ENCODE measurements around the gene GARRE1. TPM values are rescaled to one million over a fixed set of nuclear protein-coding genes. Genes with fewer than 3 reads are reported as not detected.
"Not testable (repeated sequence)": the region's sequence is repeated elsewhere in the genome, so short reads cannot be mapped to it uniquely, and the experiment has no call there.

GARRE1 gene, protein sequence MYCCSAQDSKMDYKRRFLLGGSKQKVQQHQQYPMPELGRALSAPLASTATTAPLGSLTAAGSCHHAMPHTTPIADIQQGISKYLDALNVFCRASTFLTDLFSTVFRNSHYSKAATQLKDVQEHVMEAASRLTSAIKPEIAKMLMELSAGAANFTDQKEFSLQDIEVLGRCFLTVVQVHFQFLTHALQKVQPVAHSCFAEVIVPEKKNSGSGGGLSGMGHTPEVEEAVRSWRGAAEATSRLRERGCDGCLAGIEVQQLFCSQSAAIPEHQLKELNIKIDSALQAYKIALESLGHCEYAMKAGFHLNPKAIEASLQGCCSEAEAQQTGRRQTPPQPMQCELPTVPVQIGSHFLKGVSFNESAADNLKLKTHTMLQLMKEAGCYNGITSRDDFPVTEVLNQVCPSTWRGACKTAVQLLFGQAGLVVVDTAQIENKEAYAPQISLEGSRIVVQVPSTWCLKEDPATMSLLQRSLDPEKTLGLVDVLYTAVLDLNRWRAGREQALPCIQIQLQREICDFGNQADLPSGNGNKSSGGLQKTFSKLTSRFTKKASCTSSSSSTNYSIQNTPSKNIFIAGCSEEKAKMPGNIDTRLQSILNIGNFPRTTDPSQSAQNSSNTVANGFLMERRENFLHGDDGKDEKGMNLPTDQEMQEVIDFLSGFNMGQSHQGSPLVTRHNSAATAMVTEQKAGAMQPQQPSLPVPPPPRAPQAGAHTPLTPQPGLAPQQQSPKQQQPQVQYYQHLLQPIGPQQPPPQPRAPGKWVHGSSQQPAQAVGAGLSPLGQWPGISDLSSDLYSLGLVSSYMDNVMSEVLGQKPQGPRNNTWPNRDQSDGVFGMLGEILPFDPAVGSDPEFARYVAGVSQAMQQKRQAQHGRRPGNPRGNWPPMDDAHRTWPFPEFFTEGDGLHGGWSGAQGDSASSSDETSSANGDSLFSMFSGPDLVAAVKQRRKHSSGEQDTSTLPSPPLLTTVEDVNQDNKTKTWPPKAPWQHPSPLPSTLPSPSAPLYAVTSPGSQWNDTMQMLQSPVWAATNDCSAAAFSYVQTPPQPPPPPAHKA (N-terminal part only)
- total RNA-seq (10 to 100 TPM; 11.7 to 57.2 (median 38.0) TPM), polyA plus RNA-seq (1 to 10 TPM; 5.3 to 9.0 TPM), total RNA-seq (162 reads per million, percentile 91 among the genes with 10 or more reads in this experiment)

DNA sequence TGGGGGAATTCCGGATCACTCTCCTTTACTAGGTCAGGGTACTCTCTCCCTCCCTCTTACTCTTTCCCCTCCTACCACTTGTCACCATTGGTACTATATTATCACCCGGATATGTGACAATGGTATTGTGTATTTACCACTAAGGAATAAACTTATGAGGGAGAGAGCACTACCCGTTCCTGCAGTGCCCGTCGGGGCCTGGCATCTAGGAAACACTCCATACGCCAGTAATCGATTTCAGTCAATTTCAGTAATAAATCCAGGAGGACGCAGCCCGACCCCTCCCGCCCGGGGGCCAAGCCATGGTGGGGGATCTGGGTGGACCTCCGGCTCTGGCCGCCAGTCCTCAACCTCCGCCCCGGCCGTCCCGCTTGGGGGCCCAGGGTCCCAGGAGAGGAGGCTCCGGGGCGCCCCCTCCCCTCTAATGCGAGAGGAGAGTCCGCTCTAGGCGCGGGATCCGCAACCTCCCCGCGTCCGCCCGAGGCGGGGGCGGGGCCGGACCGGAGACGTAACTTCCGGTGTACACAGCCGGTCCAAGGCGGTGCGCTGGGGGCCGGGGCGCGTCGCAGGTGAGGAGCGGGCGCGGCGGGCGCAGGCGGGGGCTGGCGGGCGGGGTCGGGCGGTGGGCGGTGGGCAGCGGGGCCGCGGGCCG lies at the start of gene GARRE1:
Gene GARRE1 (plus strand): TSS at position 509 of the 652 bp plus-strand sequence. CDS start 45,920 bp downstream, outside the sequence.
- CTCF ChIA-PET = no interaction called here
- Histone ChIP-seq H3K9me3 (ENCODE audit: control insufficient read depth in 2 of 3, low read length in 3 of 3) (no peaks in the 10 kb centered on the region), H3K27ac (ENCODE audit: low read depth, low read length) (peak within 1 kb of the TSS; percentile 97), H3K4me1 (ENCODE audit: control insufficient read depth in 2 of 2, insufficient read depth in 2 of 2, low read length in 2 of 2) (peaks cover 6 to 27% of the 10 kb centered on the region in 2 donors), H3K36me3 (ENCODE audit: control insufficient read depth in 2 of 3, insufficient read depth in 3 of 3, low read length in 3 of 3) (peaks cover 0 to 3% (median 0%) of the 10 kb centered on the region in 3 experiments), H3K27me3 (ENCODE audit: control insufficient read depth in 2 of 2, insufficient read depth in 2 of 2, low read length in 2 of 2) (no peaks in the 10 kb centered on the region), H3K4me3 (ENCODE audit: low read length) (peak within 1 kb of the TSS; percentile 72)
- intact Hi-C loops (cut with micrococcal nuclease) = loop anchor here (1.0 to 5.0 kb wide), 5 partner anchors 16 to 82 kb away; partner anchors contain the start of gene LSM14A (in 1 of the 2)
- peaks cover 0 to 4% (median 2%) of the 10 kb centered on the region in 5 donors for H3K36me3 Mint-ChIP-seq
- peak within 1 kb of the TSS; percentile 88 to 100 (median 96) for H3K4me3 Mint-ChIP-seq
- peak within 1 kb of the TSS; percentile 94 to 100 (median 97) for H3K27ac Mint-ChIP-seq
- peaks cover 12 to 50% (median 38%) of the 10 kb centered on the region in 7 donors for H3K4me1 Mint-ChIP-seq
- no peaks in the 10 kb centered on the region for H3K27me3 Mint-ChIP-seq
- ATAC-seq (peak; percentile 97), DNase-seq (peak; percentile 75 to 88 (median 86))
- POLR2A ChIA-PET = interaction anchor here (0.6 to 1.6 kb wide), 4 partner anchors 16 to 84 kb away, joined by 3 to 6 read pairs (median 4); partner anchors contain the start of gene LSM14A
- H3K9me3 Mint-ChIP-seq = peaks cover 0 to 4% (median 0%) of the 10 kb centered on the region in 11 donors

DNA sequence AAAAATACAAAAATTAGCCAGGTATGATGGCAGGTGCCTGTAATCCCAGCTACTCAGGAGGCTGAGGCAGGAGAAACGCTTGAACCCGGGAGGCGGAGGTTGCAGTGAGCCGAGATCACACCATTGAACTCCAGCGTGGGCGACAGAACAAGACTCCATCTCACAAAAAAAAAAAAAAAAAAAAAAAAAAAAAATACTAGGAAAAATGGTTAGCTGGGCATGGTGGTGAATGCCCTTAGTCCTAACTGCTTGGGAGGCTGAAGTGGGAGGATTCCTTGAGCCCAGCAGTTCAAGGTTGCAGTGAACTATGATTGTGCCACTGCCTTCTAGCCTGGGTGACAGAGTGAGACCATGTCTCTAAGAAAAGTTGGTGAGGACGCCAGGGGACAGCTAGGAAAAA lies 49.0 kb upstream of the GARRE1 start:
- peak overlapping the region in 1 of 10 donors; percentile 27 for H3K4me3 Mint-ChIP-seq
- H3K36me3 ChIP-seq (ENCODE audit: control insufficient read depth in 2 of 3, insufficient read depth in 3 of 3, low read length in 3 of 3) = peaks cover 0 to 35% (median 5%) of the 10 kb centered on the region in 3 experiments
- intact Hi-C loops (cut with micrococcal nuclease); H3K27me3 ChIP-seq (ENCODE audit: control insufficient read depth in 2 of 2, insufficient read depth in 2 of 2, low read length in 2 of 2); H3K9me3 ChIP-seq (ENCODE audit: control insufficient read depth in 2 of 3, low read length in 3 of 3); CTCF ChIA-PET; H3K27ac ChIP-seq (ENCODE audit: low read depth, low read length); H3K9me3 Mint-ChIP-seq; H3K4me1 ChIP-seq (ENCODE audit: control insufficient read depth in 2 of 2, insufficient read depth in 2 of 2, low read length in 2 of 2); ATAC-seq; POLR2A ChIA-PET; DNase-seq; H3K4me3 ChIP-seq (ENCODE audit: low read length); H3K27me3 Mint-ChIP-seq: not testable (repeated sequence)
- peaks cover 4 to 30% (median 13%) of the 10 kb centered on the region in 5 donors for H3K36me3 Mint-ChIP-seq
- H3K4me1 Mint-ChIP-seq = peaks cover 0 to 35% (median 19%) of the 10 kb centered on the region in 7 donors
- H3K27ac Mint-ChIP-seq = peak overlapping the region in 4 of 9 donors; percentile 4 to 67 (median 60)

DNA sequence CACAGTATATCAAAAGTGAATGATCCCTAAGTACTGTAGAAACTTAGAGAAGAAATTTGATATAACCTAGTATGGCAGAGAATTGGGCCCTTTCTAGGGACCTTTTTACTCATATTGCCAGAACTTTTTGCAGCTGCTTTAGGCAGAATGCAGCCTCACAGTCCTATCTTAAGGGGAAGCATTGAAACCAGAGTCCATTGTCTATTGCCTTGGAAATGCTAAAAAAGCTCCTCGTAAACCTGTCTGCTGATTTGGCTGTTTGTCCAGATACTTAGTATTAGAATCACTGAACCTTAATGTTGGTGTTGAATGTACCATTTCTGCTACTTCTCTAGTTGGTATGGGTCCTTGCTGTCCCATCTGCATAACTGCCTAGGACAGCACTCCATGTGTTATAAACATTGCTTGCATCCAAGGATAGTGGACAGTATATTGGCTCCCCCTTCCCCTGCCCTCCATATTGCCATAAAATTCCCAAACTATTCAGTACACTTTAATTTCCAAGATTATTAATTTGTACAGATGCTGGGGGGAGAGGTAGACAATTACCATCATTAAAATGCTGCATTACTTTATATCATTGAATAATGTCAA lies 46.0 kb upstream of the GARRE1 start:
- Mint-ChIP-seq H3K27ac (peak overlapping the region in 7 of 9 donors; percentile 27 to 71 (median 51)), H3K36me3 (peaks cover 4 to 24% (median 10%) of the 10 kb centered on the region in 5 donors), H3K4me1 (peaks cover 0 to 39% (median 23%) of the 10 kb centered on the region in 7 donors), H3K4me3 (no peak overlapping the region), H3K9me3 (no peaks in the 10 kb centered on the region), H3K27me3 (no peaks in the 10 kb centered on the region)
- no peak for ATAC-seq
- Histone ChIP-seq H3K36me3 (ENCODE audit: control insufficient read depth in 2 of 3, insufficient read depth in 3 of 3, low read length in 3 of 3) (peaks cover 0 to 34% (median 5%) of the 10 kb centered on the region in 3 experiments), H3K27me3 (ENCODE audit: control insufficient read depth in 2 of 2, insufficient read depth in 2 of 2, low read length in 2 of 2) (no peaks in the 10 kb centered on the region), H3K4me3 (ENCODE audit: low read length) (no peak overlapping the region), H3K9me3 (ENCODE audit: control insufficient read depth in 2 of 3, low read length in 3 of 3) (no peaks in the 10 kb centered on the region), H3K27ac (ENCODE audit: low read depth, low read length) (no peak overlapping the region), H3K4me1 (ENCODE audit: control insufficient read depth in 2 of 2, insufficient read depth in 2 of 2, low read length in 2 of 2) (no peaks in the 10 kb centered on the region)
- no peak for DNase-seq
- intact Hi-C loops (cut with micrococcal nuclease) = no loop called here
- POLR2A ChIA-PET = interaction anchor here (1.5 kb wide), 1 partner anchor 9 kb away, joined by 4 read pairs; no protein-coding TSS in a partner anchor
- CTCF ChIA-PET = no interaction called here

- H3K36me3 ChIP-seq (ENCODE audit: control insufficient read depth in 2 of 3, insufficient read depth in 3 of 3, low read length in 3 of 3) = peaks cover 0 to 38% (median 5%) of the 10 kb centered on the region in 3 experiments
- no peak for ATAC-seq
These were observed 44.6 kb upstream of the GARRE1 start for GRCh38 chr19:34209726-34210125.

DNA sequence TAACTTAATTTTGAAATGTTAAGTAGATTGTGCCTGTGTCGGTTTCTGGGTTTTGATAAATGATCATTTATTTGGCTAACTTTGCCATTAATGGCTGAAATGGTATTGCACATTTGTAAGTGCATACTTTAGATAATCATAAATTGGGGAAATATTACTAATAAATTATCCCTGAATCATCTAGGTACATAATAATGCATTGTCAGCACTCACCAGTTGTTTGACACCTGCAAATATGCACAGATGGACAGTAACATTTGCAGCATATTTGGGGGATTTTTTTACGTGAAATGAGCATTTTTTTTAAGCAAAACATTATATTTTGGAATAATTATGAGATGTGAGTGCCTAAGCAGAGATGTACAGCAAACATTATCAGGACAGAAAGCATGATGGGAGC lies 41.1 kb upstream of the GARRE1 start:
- no peak for ATAC-seq
- no peak overlapping the region for H3K27ac Mint-ChIP-seq
- intact Hi-C loops (cut with micrococcal nuclease) = no loop called here
- Histone ChIP-seq H3K36me3 (ENCODE audit: control insufficient read depth in 2 of 3, insufficient read depth in 3 of 3, low read length in 3 of 3) (peaks cover 0 to 27% (median 5%) of the 10 kb centered on the region in 3 experiments), H3K9me3 (ENCODE audit: control insufficient read depth in 2 of 3, low read length in 3 of 3) (no peaks in the 10 kb centered on the region), H3K4me3 (ENCODE audit: low read length) (no peak overlapping the region), H3K27me3 (ENCODE audit: control insufficient read depth in 2 of 2, insufficient read depth in 2 of 2, low read length in 2 of 2) (no peaks in the 10 kb centered on the region), H3K4me1 (ENCODE audit: control insufficient read depth in 2 of 2, insufficient read depth in 2 of 2, low read length in 2 of 2) (peaks cover 6 to 8% of the 10 kb centered on the region in 2 donors), H3K27ac (ENCODE audit: low read depth, low read length) (no peak overlapping the region)
- ChIA-PET POLR2A (interaction anchor here (1.5 kb wide), 1 partner anchor 40 kb away, joined by 3 read pairs; no protein-coding TSS in a partner anchor), CTCF (no interaction called here)
- peaks cover 12 to 53% (median 33%) of the 10 kb centered on the region in 7 donors for H3K4me1 Mint-ChIP-seq
- DNase-seq = no peak
- no peaks in the 10 kb centered on the region for H3K9me3 Mint-ChIP-seq
- H3K4me3 Mint-ChIP-seq = no peak overlapping the region
- no peaks in the 10 kb centered on the region for H3K27me3 Mint-ChIP-seq
- H3K36me3 Mint-ChIP-seq = peaks cover 0 to 15% (median 8%) of the 10 kb centered on the region in 5 donors

More at GRCh38 chr19:34209726-34210125, 44.6 kb upstream of the GARRE1 start:
- Histone ChIP-seq H3K4me1 (ENCODE audit: control insufficient read depth in 2 of 2, insufficient read depth in 2 of 2, low read length in 2 of 2) (no peaks in the 10 kb centered on the region), H3K4me3 (ENCODE audit: low read length) (no peak overlapping the region), H3K27me3 (ENCODE audit: control insufficient read depth in 2 of 2, insufficient read depth in 2 of 2, low read length in 2 of 2) (no peaks in the 10 kb centered on the region), H3K27ac (ENCODE audit: low read depth, low read length) (no peak overlapping the region), H3K9me3 (ENCODE audit: control insufficient read depth in 2 of 3, low read length in 3 of 3) (no peaks in the 10 kb centered on the region)
- Mint-ChIP-seq H3K9me3 (no peaks in the 10 kb centered on the region), H3K36me3 (peaks cover 4 to 16% (median 6%) of the 10 kb centered on the region in 5 donors), H3K4me1 (peaks cover 0 to 38% (median 25%) of the 10 kb centered on the region in 7 donors), H3K27me3 (no peaks in the 10 kb centered on the region), H3K4me3 (no peak overlapping the region), H3K27ac (peak overlapping the region in 4 of 9 donors; percentile 17 to 78 (median 45))
- DNase-seq = no peak
- CTCF ChIA-PET = no interaction called here
- intact Hi-C loops (cut with micrococcal nuclease) = no loop called here
- POLR2A ChIA-PET = interaction anchor here (0.6 to 1.5 kb wide), 4 partner anchors 8 to 53 kb away, joined by 3 to 5 read pairs (median 4); no protein-coding TSS in a partner anchor
